Posterior vena cava (tissue), 2 donors: ENCODE results near the gene OR51D1. TPM values are rescaled to one million over a fixed set of nuclear protein-coding genes. Genes with fewer than 3 reads are reported as not detected.

Source experiments
- DNase-seq: peaks from one replicate; pipeline ENCODE4 v3.0.0-alpha.2; 2020; ENCODE audit warnings: low spot score
- intact Hi-C, 2 donors: fragments of 100-400 bp; cut with DNase I; formaldehyde crosslinking; loops; one replicate each; pipeline versions ENCODE4 v1.14.1 to v1.14.2; 2022 to 2023
- long read RNA-seq, 2 donors: library from polyadenylated mRNA; unstranded; transcript quantifications; one replicate each; pipeline ENCODE4 v2.0.0, GENCODE V29; 2020 to 2021
- total RNA-seq, 2 donors: library from RNA; stranded (reverse); fragmentation: NEBNext Ultra II Directional; extraction: Animal tissue kit (Norgen Biotek cat#: 25700); gene quantifications; one replicate each; pipeline ENCODE4 v1.2.1, GENCODE V29; 2021
- donor health status: DM: yes; HTN: yes; CAD: no.
- donor health status: DM: yes; HTN: yes; CAD: no.

The OR51D1 gene
- not detected for total RNA-seq
- long read RNA-seq, donor 1 = 0 reads
- long read RNA-seq, donor 2 = 0 reads

GRCh38 chr11:4636962-4637661 lies at the start of gene OR51D1:
TSS of gene OR51D1 (plus strand) at chr11:4637477. CDS start at chr11:4639791, 2,314 bp downstream.
- intact Hi-C loops = loop anchor here in 1 of 2 donors (10.0 kb wide), 1 partner anchor 368 kb away; no protein-coding TSS in a partner anchor
- peak; percentile 85 for DNase-seq

- intact Hi-C loops = no loop called here
- DNase-seq = no peak
Observed at GRCh38 chr11:4589017-4589416, 48.3 kb upstream of the OR51D1 start.

- intact Hi-C loops = no loop called here
- DNase-seq = no peak
Observed at GRCh38 chr11:4593739-4594138, 43.5 kb upstream of the OR51D1 start, which contains the start of gene OR52I1. TSS of gene OR52I1 (plus strand) at chr11:4594039. CDS start at chr11:4594039, 0 bp downstream.

- no peak for DNase-seq
- intact Hi-C loops = no loop called here
Observed at GRCh38 chr11:4605057-4605456, 32.2 kb upstream of the OR51D1 start.

- no peak for DNase-seq
- intact Hi-C loops = no loop called here
Observed at GRCh38 chr11:4606231-4607015, 30.9 kb upstream of the OR51D1 start.

GRCh38 chr11:4607096-4607495 lies 30.2 kb upstream of the OR51D1 start:
- no peak for DNase-seq
- intact Hi-C loops = no loop called here

GRCh38 chr11:4607781-4608666 lies 29.3 kb upstream of the OR51D1 start, which contains the start of gene TRIM68:
TSS of gene TRIM68 (minus strand) at chr11:4608231. CDS start at chr11:4605504, 2,727 bp downstream.
- intact Hi-C loops = no loop called here
- DNase-seq = peak; percentile 99

- intact Hi-C loops = no loop called here
- DNase-seq = no peak
Observed at GRCh38 chr11:4610258-4610935, 26.9 kb upstream of the OR51D1 start.

- intact Hi-C loops = no loop called here
- DNase-seq = no peak
Observed at GRCh38 chr11:4611986-4612385, 25.3 kb upstream of the OR51D1 start.

- DNase-seq = no peak
- intact Hi-C loops = no loop called here
Observed at GRCh38 chr11:4615856-4616444, 21.3 kb upstream of the OR51D1 start.

GRCh38 chr11:4619514-4619913 lies 17.8 kb upstream of the OR51D1 start:
- intact Hi-C loops = no loop called here
- DNase-seq = no peak

GRCh38 chr11:4626207-4627099 lies 10.8 kb upstream of the OR51D1 start:
- no peak for DNase-seq
- intact Hi-C loops = no loop called here

- DNase-seq = no peak
- intact Hi-C loops = loop anchor here in 1 of 2 donors (10.0 kb wide), 1 partner anchor 369 kb away; no protein-coding TSS in a partner anchor
Observed at GRCh38 chr11:4636136-4636535, 1.1 kb upstream of the OR51D1 start.

GRCh38 chr11:4637662-4638047 lies 378 bp downstream of the OR51D1 start:
- intact Hi-C loops = loop anchor here in 1 of 2 donors (10.0 kb wide), 1 partner anchor 367 kb away; no protein-coding TSS in a partner anchor
- DNase-seq = no peak

GRCh38 chr11:4639931-4640330 lies 2.7 kb downstream of the OR51D1 start:
- intact Hi-C loops = loop anchor here in 1 of 2 donors (10.0 kb wide), 1 partner anchor 365 kb away; no protein-coding TSS in a partner anchor
- DNase-seq = no peak

- no peak for DNase-seq
- intact Hi-C loops = no loop called here
Observed at GRCh38 chr11:4641501-4641900, 4.2 kb downstream of the OR51D1 start.

- intact Hi-C loops = no loop called here
- no peak for DNase-seq
Observed at GRCh38 chr11:4642043-4642442, 4.8 kb downstream of the OR51D1 start.
